K562 (cell line): Measurements from ENCODE around the gene NDUFB8. TPM values are rescaled to one million over a fixed set of nuclear protein-coding genes. Genes with fewer than 3 reads are reported as not detected.

ENCODE experiments used
- ATAC-seq: fragments of 200-7000 bp; cut with Tn5 transposase; 3 replicates; pipeline ENCODE4 v1.9.1; 2020; ENCODE audit warnings: moderate library complexity
- BruUV-seq: library from RNA; stranded (reverse); fragments of 400-500 nt; replicated peaks from 2 replicates; lab custom pipeline; 2021; lab: Mats Ljungman, UMichigan
- CTCF ChIA-PET: fragments of 300-600 bp; formaldehyde crosslinking; extraction: SDS; loops from one replicate; lab custom pipeline; 2021; ENCODE audit warnings: low intra/inter-chr PET ratio; lab: Yijun Ruan, JAX
- POLR2A ChIA-PET: fragments of 300-600, 350-650 bp; sonication (Branson Sonifier 250); formaldehyde crosslinking; extraction: SDS; loops from one replicate; lab custom pipeline; 2021; ENCODE audit warnings: antibody characterized with exemption, inconsistent platforms; lab: Yijun Ruan, JAX
- DNase-seq, 4 experiments: peaks; one replicate each; pipeline versions ENCODE4 v3.0.0 to v3.0.0-alpha.2; 2011 to 2018; ENCODE audit warnings: low spot score in 3 of 4, mixed read lengths in 3 of 4; ENCODE audit errors: extremely low read depth in 1 of 4
- FAIRE-seq: peaks from 2 replicates; lab custom pipeline; 2011; peaks lifted over from hg19 to GRCh38; lab: Jason Lieb, UNC
- H2AFZ ChIP-seq: 2 replicates; pipeline ENCODE4 v1.6.0; 2011; ENCODE audit warnings: low read depth, low read length, control low read depth, inconsistent platforms
- H3K27ac ChIP-seq: fragments of 200-600 bp; 3 replicates; pipeline ENCODE4 v1.8.0; 2011; ENCODE audit warnings: low read depth, mild to moderate bottlenecking, control low read depth, inconsistent platforms, low read length, moderate library complexity, mixed read lengths; ENCODE audit errors: extremely low read depth
- H3K27me3 ChIP-seq, 2 experiments: fragments of 300-600 bp in 1 of 2; 2 replicates in 1 of 2; 3 replicates in 1 of 2; pipeline versions ENCODE4 v1.6.0 to v1.8.0; 2011; ENCODE audit warnings: inconsistent platforms in 2 of 2, low read length in 2 of 2, mild to moderate bottlenecking in 1 of 2, mixed read lengths in 1 of 2, moderate library complexity in 1 of 2; ENCODE audit not compliant: control insufficient read depth in 2 of 2, insufficient read depth in 2 of 2
- H3K36me3 ChIP-seq: fragments of 300-600 bp; 3 replicates; pipeline ENCODE4 v1.8.0; 2011; ENCODE audit warnings: mild to moderate bottlenecking, low read length, inconsistent platforms; ENCODE audit not compliant: control insufficient read depth, insufficient read depth
- H3K4me1 ChIP-seq, 2 experiments: fragments of 200-600 bp in 1 of 2; replicated peaks in 1 of 2; 2 replicates in 1 of 2; 3 replicates in 1 of 2; pipeline versions ENCODE4 v1.5.1 to v1.8.0; 2011; ENCODE audit warnings: inconsistent platforms in 2 of 2, low read length in 2 of 2, mild to moderate bottlenecking in 1 of 2, mixed read lengths in 1 of 2, moderate library complexity in 1 of 2; ENCODE audit not compliant: control insufficient read depth in 2 of 2, insufficient read depth in 2 of 2
- H3K4me2 ChIP-seq: 2 replicates; pipeline ENCODE4 v1.6.1; 2011; ENCODE audit warnings: low read length, control low read depth, inconsistent platforms, mixed read lengths; ENCODE audit not compliant: insufficient read depth
- H3K4me3 ChIP-seq: fragments of 200-600 bp; sonication (generic), shearing (Covaris generic); 2 replicates; pipeline ENCODE4 v1.5.1; 2016; ENCODE audit warnings: control low read depth, inconsistent platforms
- H3K79me2 ChIP-seq: fragments of 200-600 bp; 3 replicates; pipeline ENCODE4 v1.8.0; 2011; ENCODE audit warnings: low read length, inconsistent platforms; ENCODE audit not compliant: control insufficient read depth, insufficient read depth
- H3K9ac ChIP-seq, 2 experiments: 2 replicates each; pipeline versions ENCODE4 v1.6.0 to v1.6.1; 2011; ENCODE audit warnings: low read depth in 2 of 2, low read length in 2 of 2, control low read depth in 1 of 2, inconsistent platforms in 1 of 2, mild to moderate bottlenecking in 1 of 2, mixed read lengths in 1 of 2; ENCODE audit not compliant: insufficient read depth in 1 of 2
- H3K9me1 ChIP-seq: one replicate; pipeline ENCODE4 v1.6.0; 2011; ENCODE audit warnings: inconsistent platforms, mild to moderate bottlenecking, low read length, moderate library complexity; ENCODE audit not compliant: control insufficient read depth, insufficient read depth
- H3K9me3 ChIP-seq: replicated peaks from 2 replicates; pipeline ENCODE4 v1.5.1; 2011; ENCODE audit warnings: low read depth, low read length, inconsistent platforms; ENCODE audit not compliant: control insufficient read depth, insufficient read depth
- H4K20me1 ChIP-seq: replicated peaks from 2 replicates; pipeline ENCODE4 v1.6.1; 2011; ENCODE audit warnings: low read length, inconsistent platforms, mixed read lengths; ENCODE audit not compliant: control insufficient read depth, insufficient read depth
- ARID2 ChIP-seq: fragments of 450-650 bp; IDR thresholded peaks from 2 replicates; pipeline ENCODE4 v1.6.1; 2017; ENCODE audit warnings: antibody characterized with exemption, mild to moderate bottlenecking
- CHD4 ChIP-seq: fragments of 200-600 bp; sonication (generic); IDR thresholded peaks from 3 replicates; pipeline ENCODE4 v1.6.1; 2012; ENCODE audit warnings: low read depth, mild to moderate bottlenecking, mixed read lengths, low read length, inconsistent platforms; ENCODE audit not compliant: insufficient read depth, insufficient replicate concordance, poor library complexity, severe bottlenecking
- MEF2A ChIP-seq: IDR thresholded peaks from 2 replicates; pipeline ENCODE4 v1.6.1; 2011; ENCODE audit warnings: low read depth, mild to moderate bottlenecking, low read length, moderate library complexity; ENCODE audit not compliant: control insufficient read depth
- MTA2 ChIP-seq: fragments of 450-650 bp; IDR thresholded peaks from 2 replicates; pipeline ENCODE4 v1.6.1; 2016; ENCODE audit warnings: low read depth
- TRIM24 ChIP-seq, 2 experiments: fragments of 450-650 bp; IDR thresholded peaks; 2 replicates each; pipeline ENCODE4 v1.6.1; 2016
- ZNF57 ChIP-seq: fragments of 450-650 bp; formaldehyde crosslinking; IDR thresholded peaks from 2 replicates; pipeline ENCODE4 v1.4.0; 2020; ENCODE audit warnings: mild to moderate bottlenecking, moderate library complexity
- WGBS: fragments of 100-300 bp; shearing (Covaris generic); methylation state at CpG from one replicate; pipeline ENCODE4 v1.1.6; 2016; ENCODE audit warnings: low coverage, mixed read lengths; ENCODE audit not compliant: insufficient coverage; ENCODE audit errors: missing lambda C conversion rate; 5-methylcytosine and 5-hydroxymethylcytosine counted together
- in situ Hi-C: fragments of 300-500 bp; cut with MboI; formaldehyde crosslinking; loops from 4 replicates; pipeline ENCODE4 v1.15.0; 2018; ENCODE audit warnings: inconsistent platforms, mixed read lengths
- intact Hi-C: fragments of 100-400 bp; cut with micrococcal nuclease; formaldehyde crosslinking; loops from 2 replicates; pipeline ENCODE4 v1.14.2; 2022
- polyA plus RNA-seq, 8 experiments: library from polyadenylated mRNA; depleted of rRNA in 4 of 8; stranded (reverse) in 5 of 8; unstranded in 3 of 8; fragments of >200 nt; fragmentation: Nextera tagmentation in 2 of 8; fragmentation: Illumina TruSeq in 1 of 8; extraction: Ambion mirVana in 2 of 8; extraction: Trizol in 1 of 8; gene quantifications; 2 replicates each; pipeline versions ENCODE4 v1.2.1 to v1.2.3, GENCODE V29; 2011 to 2014; ENCODE audit warnings: inconsistent platforms in 1 of 8, missing spikeins in 1 of 8
- total RNA-seq, 7 experiments: library from RNA; depleted of rRNA in 6 of 7; stranded (reverse); fragments of >200 nt in 6 of 7; fragmentation: Illumina TruSeq in 2 of 7; extraction: Trizol in 2 of 7; gene quantifications; 2 replicates each; pipeline versions ENCODE4 v1.2.1 to v1.2.3, GENCODE V29; 2011 to 2021; ENCODE audit warnings: low replicate concordance in 1 of 7
- TF ChIP-seq, protein P1 (sequence below): fragments of 450-650 bp; formaldehyde crosslinking; IDR thresholded peaks from 2 replicates; pipeline ENCODE4 v1.4.0; 2020; ENCODE audit warnings: mild to moderate bottlenecking, moderate library complexity
- TF ChIP-seq, protein P2 (sequence below): IDR thresholded peaks from 2 replicates; pipeline ENCODE4 v1.6.1; 2014; ENCODE audit warnings: antibody characterized with exemption

NDUFB8 gene
- total and polyA plus RNA-seq, 9 of the 15 experiments (the other 6 are each of a cell fraction or from before 2014, with no cell fraction given): 131 to 360 (median 199) TPM

DNA sequence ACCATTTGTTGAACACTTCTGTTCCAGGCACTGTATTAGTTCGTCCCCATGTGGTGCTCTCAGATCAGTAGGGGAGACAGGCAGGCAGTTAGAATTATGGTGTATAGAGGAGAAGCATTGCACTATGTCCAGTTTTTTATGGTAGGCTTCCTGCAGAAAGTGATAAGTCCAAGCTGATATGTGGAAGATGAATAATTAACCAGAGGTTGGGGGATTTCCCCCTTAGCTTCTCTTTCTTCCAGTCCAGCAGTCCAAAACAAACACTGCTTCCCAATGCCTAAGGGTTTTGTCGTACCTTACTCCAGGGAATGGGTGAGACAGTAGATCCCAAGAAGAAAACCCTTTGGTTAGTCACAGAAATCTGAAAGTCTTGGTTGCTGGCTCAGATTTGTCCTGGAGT lies 25.2 kb upstream of the NDUFB8 start:
- H2AFZ ChIP-seq: no peak overlapping the region
- CTCF ChIA-PET: no interaction called here
- TF ChIP-seq MTA2 (no peak), ZNF57 (CRISPR knock-in tag) (no peak), MEF2A (no peak), TRIM24 (IDR thresholded peaks at IDR 0.05) (no peak), ARID2 (no peak), CHD4 (no peak)
- TF ChIP-seq, protein P1, sequence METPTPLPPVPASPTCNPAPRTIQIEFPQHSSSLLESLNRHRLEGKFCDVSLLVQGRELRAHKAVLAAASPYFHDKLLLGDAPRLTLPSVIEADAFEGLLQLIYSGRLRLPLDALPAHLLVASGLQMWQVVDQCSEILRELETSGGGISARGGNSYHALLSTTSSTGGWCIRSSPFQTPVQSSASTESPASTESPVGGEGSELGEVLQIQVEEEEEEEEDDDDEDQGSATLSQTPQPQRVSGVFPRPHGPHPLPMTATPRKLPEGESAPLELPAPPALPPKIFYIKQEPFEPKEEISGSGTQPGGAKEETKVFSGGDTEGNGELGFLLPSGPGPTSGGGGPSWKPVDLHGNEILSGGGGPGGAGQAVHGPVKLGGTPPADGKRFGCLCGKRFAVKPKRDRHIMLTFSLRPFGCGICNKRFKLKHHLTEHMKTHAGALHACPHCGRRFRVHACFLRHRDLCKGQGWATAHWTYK (CRISPR knock-in tag): no peak
- TF ChIP-seq, protein P2, sequence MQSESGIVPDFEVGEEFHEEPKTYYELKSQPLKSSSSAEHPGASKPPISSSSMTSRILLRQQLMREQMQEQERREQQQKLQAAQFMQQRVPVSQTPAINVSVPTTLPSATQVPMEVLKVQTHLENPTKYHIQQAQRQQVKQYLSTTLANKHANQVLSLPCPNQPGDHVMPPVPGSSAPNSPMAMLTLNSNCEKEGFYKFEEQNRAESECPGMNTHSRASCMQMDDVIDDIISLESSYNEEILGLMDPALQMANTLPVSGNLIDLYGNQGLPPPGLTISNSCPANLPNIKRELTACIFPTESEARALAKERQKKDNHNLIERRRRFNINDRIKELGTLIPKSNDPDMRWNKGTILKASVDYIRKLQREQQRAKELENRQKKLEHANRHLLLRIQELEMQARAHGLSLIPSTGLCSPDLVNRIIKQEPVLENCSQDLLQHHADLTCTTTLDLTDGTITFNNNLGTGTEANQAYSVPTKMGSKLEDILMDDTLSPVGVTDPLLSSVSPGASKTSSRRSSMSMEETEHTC: no peak
- TF ChIP-seq, all 486 proteins: peak for 0
- Histone ChIP-seq H3K36me3 (0 out of 3 replicates have a peak, but pooled peaks cover 2% of the 10 kb centered on the region), H3K4me2 (no peak overlapping the region), H3K9me1 (no peaks in the 10 kb centered on the region), H3K9ac (no peak overlapping the region), H3K4me3 (no peak overlapping the region), H4K20me1 (no peaks in the 10 kb centered on the region), H3K27ac (no peak overlapping the region), H3K27me3 (no peaks in the 10 kb centered on the region), H3K9me3 (no peaks in the 10 kb centered on the region), H3K4me1 (no peaks in the 10 kb centered on the region), H3K79me2 (no peaks in the 10 kb centered on the region)
- DNase-seq: no peak
- BruUV-seq: no TSS peak
- intact Hi-C loops (no loop called here), in situ Hi-C loops (loop anchor here (10.0 to 25.0 kb wide), 2 partner anchors 307 to 460 kb away; no protein-coding TSS in a partner anchor)
- POLR2A ChIA-PET: interaction anchor here (0.6 to 1.4 kb wide), 3 partner anchors 10 to 327 kb away, joined by 3 to 4 read pairs (median 3); no protein-coding TSS in a partner anchor
- no peak for FAIRE-seq
- WGBS: 79% methylated on average over 2 of the region's 2 CpGs
- no peak for ATAC-seq
